B cell (primary cell): ENCODE data around the gene TOMM22. TPM values are rescaled to one million over a fixed set of nuclear protein-coding genes. Genes with fewer than 3 reads are reported as not detected.

ENCODE experiments used
- ATAC-seq: fragments of 200-7000 bp; cut with Tn5 transposase; one replicate; pipeline ENCODE4 v1.10.0; 2021; ENCODE audit warnings: low read depth, mild to moderate bottlenecking, moderate number of reproducible peaks, moderate library complexity
- CTCF ChIA-PET: fragments of 350-600 bp; sonication (Branson Sonifier 250); formaldehyde crosslinking; loops from one replicate; lab custom pipeline; 2021; ENCODE audit warnings: antibody characterized with exemption, inconsistent platforms; lab: Charles Lee
- POLR2A ChIA-PET: fragments of 350-600 bp; sonication (Branson Sonifier 250); formaldehyde crosslinking; loops from one replicate; lab custom pipeline; 2021; ENCODE audit warnings: antibody characterized with exemption; lab: Charles Lee
- DNase-seq: peaks from one replicate; pipeline ENCODE4 v3.0.0; 2013
- H2AFZ ChIP-seq: 2 replicates; pipeline ENCODE4 v1.6.1; 2012; ENCODE audit warnings: mild to moderate bottlenecking, low read depth, low read length; ENCODE audit not compliant: insufficient read depth, poor library complexity, severe bottlenecking
- H3K27ac ChIP-seq, 2 donors: 1 replicate in 1 of 2; 2 replicates in 1 of 2; pipeline ENCODE4 v1.5.1; 2012 to 2013; ENCODE audit warnings: low read length in 2 of 2, mild to moderate bottlenecking in 2 of 2, moderate library complexity in 1 of 2
- H3K27me3 ChIP-seq, 4 experiments: fragments of 200-600 bp in 1 of 4; sonication (generic) in 1 of 4; replicated peaks in 1 of 4; 1 replicate in 2 of 4; 2 replicates in 2 of 4; pipeline versions ENCODE4 v1.6.1 to v1.7.0; 2013 to 2016; ENCODE audit warnings: low read length in 3 of 4, mild to moderate bottlenecking in 2 of 4, mixed read lengths in 1 of 4, moderate library complexity in 1 of 4; ENCODE audit not compliant: insufficient read depth in 4 of 4, control insufficient read depth in 3 of 4; ENCODE audit errors: control extremely low read depth in 1 of 4
- H3K36me3 ChIP-seq, 2 experiments: replicated peaks in 1 of 2; 1 replicate in 1 of 2; 2 replicates in 1 of 2; pipeline versions ENCODE4 v1.6.1 to v1.7.1; 2013; ENCODE audit warnings: low read length in 1 of 2; ENCODE audit not compliant: insufficient read depth in 2 of 2, control insufficient read depth in 1 of 2; ENCODE audit errors: control extremely low read depth in 1 of 2, extremely low read depth in 1 of 2
- H3K4me1 ChIP-seq, 2 donors: fragments of 200-600 bp in 1 of 2; sonication (generic) in 1 of 2; 1 replicate in 1 of 2; 2 replicates in 1 of 2; pipeline versions ENCODE4 v1.5.1 to v1.6.1; 2013 to 2017; ENCODE audit warnings: low read length in 2 of 2; ENCODE audit not compliant: control insufficient read depth in 2 of 2, insufficient read depth in 2 of 2
- H3K4me2 ChIP-seq: replicated peaks from 2 replicates; pipeline ENCODE3; 2012; ENCODE audit warnings: mild to moderate bottlenecking, low read depth, low read length; ENCODE audit not compliant: poor library complexity, severe bottlenecking
- H3K4me3 ChIP-seq, 5 experiments: fragments of 200-600 bp in 1 of 5; sonication (generic) in 1 of 5; 1 replicate in 3 of 5; 2 replicates in 2 of 5; pipeline versions ENCODE4 v1.5.1 to v1.7.0; 2011 to 2016; ENCODE audit warnings: low read length in 4 of 5, mild to moderate bottlenecking in 4 of 5, low read depth in 2 of 5, control low read depth in 1 of 5, moderate library complexity in 1 of 5; ENCODE audit not compliant: insufficient read depth in 1 of 5; ENCODE audit errors: control extremely low read depth in 1 of 5, extremely low read depth in 1 of 5
- H3K79me2 ChIP-seq: fragments of 200-600 bp; sonication (generic); one replicate; pipeline ENCODE4 v1.6.0; 2016; ENCODE audit warnings: low read length; ENCODE audit not compliant: control insufficient read depth, insufficient read depth
- H3K9ac ChIP-seq: fragments of 200-600 bp; sonication (generic); 2 replicates; pipeline ENCODE4 v1.6.1; 2017; ENCODE audit warnings: mild to moderate bottlenecking, low read length, moderate library complexity
- H3K9me3 ChIP-seq, 3 donors: one replicate each; pipeline versions ENCODE4 v1.6.1 to v1.7.1; 2013; ENCODE audit warnings: low read length in 2 of 3; ENCODE audit not compliant: control insufficient read depth in 2 of 3, insufficient read depth in 1 of 3; ENCODE audit errors: control extremely low read depth in 1 of 3
- H4K20me1 ChIP-seq: 2 replicates; pipeline ENCODE4 v1.6.0; 2012; ENCODE audit warnings: mild to moderate bottlenecking, low read length; ENCODE audit not compliant: insufficient read depth, control insufficient read depth, poor library complexity, severe bottlenecking
- H3K27ac Mint-ChIP-seq: one replicate; pipeline ENCODE4 v1.8.0; 2021; ENCODE audit warnings: mixed read lengths
- H3K27me3 Mint-ChIP-seq: one replicate; pipeline ENCODE4 v1.8.0; 2021; ENCODE audit warnings: mixed read lengths
- H3K4me1 Mint-ChIP-seq: one replicate; pipeline ENCODE4 v1.8.0; 2021; ENCODE audit warnings: mixed read lengths
- H3K4me3 Mint-ChIP-seq: one replicate; pipeline ENCODE4 v1.8.0; 2021; ENCODE audit warnings: mixed read lengths
- H3K9me3 Mint-ChIP-seq: one replicate; pipeline ENCODE4 v1.8.0; 2022; ENCODE audit warnings: mixed read lengths; ENCODE audit not compliant: insufficient read depth
- EZH2 ChIP-seq: IDR thresholded peaks from 2 replicates; pipeline ENCODE4 v1.6.1; 2012; ENCODE audit warnings: borderline replicate concordance, low read depth, mild to moderate bottlenecking, moderate library complexity, low read length; ENCODE audit not compliant: insufficient read depth, poor library complexity, severe bottlenecking
- WGBS: methylation state at CpG from one replicate; pipeline ENCODE4 v1.1.5; 2013; ENCODE audit warnings: missing lambda C conversion rate; ENCODE audit not compliant: insufficient coverage; 5-methylcytosine and 5-hydroxymethylcytosine counted together
- intact Hi-C: fragments of 100-400 bp; cut with micrococcal nuclease; formaldehyde crosslinking; loops from one replicate; pipeline ENCODE4 v1.10.0; 2022
- polyA plus RNA-seq: library from polyadenylated mRNA; depleted of rRNA; stranded (reverse); fragments of >200 nt; gene quantifications from 2 replicates; pipeline ENCODE4 v1.2.3, GENCODE V29; 2012
- total RNA-seq, 2 donors: library from RNA; stranded (reverse); fragments of 120-200 nt in 1 of 2; gene quantifications; 1 replicate in 1 of 2; 2 replicates in 1 of 2; pipeline versions ENCODE4 v1.2.3 to v1.2.4, GENCODE V29; 2013 to 2022
- TF ChIP-seq, protein P1 (sequence below): fragments of 200-600 bp; IDR thresholded peaks from one replicate; pipeline ENCODE4 v1.8.0; 2022; ENCODE audit warnings: antibody characterized with exemption, mild to moderate bottlenecking

TOMM22 gene
- total and polyA plus RNA-seq, 2 donors (not counting 1 experiment from before 2014, with no cell fraction given) = 21.5 to 47.6 TPM

DNA sequence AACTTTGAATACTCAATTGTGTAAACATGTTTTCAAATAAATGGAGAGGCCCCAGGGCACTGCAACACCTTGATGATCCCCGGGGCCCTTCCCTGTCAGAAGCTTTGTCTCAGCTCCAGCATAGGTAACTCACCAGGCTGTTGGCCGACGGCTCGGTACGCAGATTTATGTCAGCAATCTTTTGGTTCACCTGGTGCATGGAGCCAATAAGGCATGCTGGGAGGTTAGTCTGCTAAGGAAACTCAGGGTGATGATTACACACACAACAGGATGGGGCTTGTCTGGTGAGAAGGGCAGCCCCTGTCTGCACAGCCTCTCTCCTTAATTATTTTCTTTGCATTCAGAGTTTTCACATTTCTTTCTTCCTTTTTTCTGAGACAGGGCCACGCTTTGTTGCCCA, 36.3 kb upstream of the TOMM22 start:
- WGBS = 94% methylated on average over 6 of the region's 6 CpGs
- H3K27ac Mint-ChIP-seq = no peak overlapping the region
- Histone ChIP-seq H3K27ac (no peak overlapping the region), H3K36me3 (no peaks in the 10 kb centered on the region), H3K79me2 (no peaks in the 10 kb centered on the region), H3K4me2 (no peak overlapping the region), H4K20me1 (no peaks in the 10 kb centered on the region), H3K4me3 (no peak overlapping the region), H3K27me3 (no peaks in the 10 kb centered on the region), H3K9me3 (no peaks in the 10 kb centered on the region), H3K9ac (no peak overlapping the region), H3K4me1 (no peaks in the 10 kb centered on the region), H2AFZ (no peak overlapping the region)
- intact Hi-C loops = no loop called here
- TF ChIP-seq, protein P1, sequence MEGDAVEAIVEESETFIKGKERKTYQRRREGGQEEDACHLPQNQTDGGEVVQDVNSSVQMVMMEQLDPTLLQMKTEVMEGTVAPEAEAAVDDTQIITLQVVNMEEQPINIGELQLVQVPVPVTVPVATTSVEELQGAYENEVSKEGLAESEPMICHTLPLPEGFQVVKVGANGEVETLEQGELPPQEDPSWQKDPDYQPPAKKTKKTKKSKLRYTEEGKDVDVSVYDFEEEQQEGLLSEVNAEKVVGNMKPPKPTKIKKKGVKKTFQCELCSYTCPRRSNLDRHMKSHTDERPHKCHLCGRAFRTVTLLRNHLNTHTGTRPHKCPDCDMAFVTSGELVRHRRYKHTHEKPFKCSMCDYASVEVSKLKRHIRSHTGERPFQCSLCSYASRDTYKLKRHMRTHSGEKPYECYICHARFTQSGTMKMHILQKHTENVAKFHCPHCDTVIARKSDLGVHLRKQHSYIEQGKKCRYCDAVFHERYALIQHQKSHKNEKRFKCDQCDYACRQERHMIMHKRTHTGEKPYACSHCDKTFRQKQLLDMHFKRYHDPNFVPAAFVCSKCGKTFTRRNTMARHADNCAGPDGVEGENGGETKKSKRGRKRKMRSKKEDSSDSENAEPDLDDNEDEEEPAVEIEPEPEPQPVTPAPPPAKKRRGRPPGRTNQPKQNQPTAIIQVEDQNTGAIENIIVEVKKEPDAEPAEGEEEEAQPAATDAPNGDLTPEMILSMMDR = no peak
- no peak for TF ChIP-seq EZH2
- H3K9me3 Mint-ChIP-seq = no peaks in the 10 kb centered on the region
- H3K4me3 Mint-ChIP-seq = no peak overlapping the region
- POLR2A ChIA-PET = no interaction called here
- peaks cover 19% of the 10 kb centered on the region for H3K27me3 Mint-ChIP-seq
- CTCF ChIA-PET = no interaction called here
- no peak for ATAC-seq
- DNase-seq = no peak
- H3K4me1 Mint-ChIP-seq = no peaks in the 10 kb centered on the region

- no peak overlapping the region for H3K4me3 Mint-ChIP-seq
- Histone ChIP-seq H3K4me3 (no peak overlapping the region), H3K9me3 (no peaks in the 10 kb centered on the region), H3K4me2 (no peak overlapping the region), H3K27ac (no peak overlapping the region), H3K36me3 (no peaks in the 10 kb centered on the region), H3K27me3 (no peaks in the 10 kb centered on the region), H3K9ac (no peak overlapping the region), H3K79me2 (no peaks in the 10 kb centered on the region), H3K4me1 (no peaks in the 10 kb centered on the region), H4K20me1 (no peaks in the 10 kb centered on the region), H2AFZ (no peak overlapping the region)
- H3K4me1 Mint-ChIP-seq = peaks cover 2% of the 10 kb centered on the region
- no peak for TF ChIP-seq EZH2
- TF ChIP-seq, protein P1 = no peak
- no peak for ATAC-seq
- POLR2A ChIA-PET = no interaction called here
- intact Hi-C loops = loop anchor here (10.0 kb wide), 1 partner anchor 145 kb away; the partner anchor contains the start of gene DDX17
- CTCF ChIA-PET = no interaction called here
- DNase-seq = no peak
- peaks cover 7% of the 10 kb centered on the region for H3K27me3 Mint-ChIP-seq
- no peak overlapping the region for H3K27ac Mint-ChIP-seq
- no peaks in the 10 kb centered on the region for H3K9me3 Mint-ChIP-seq
- 75% methylated on average over 1 of the region's 5 CpGs for WGBS
Observed at GRCh38 chr22:38649841-38650522, 31.8 kb upstream of the TOMM22 start.
